Heart right ventricle (tissue), 16 donors: ENCODE results near the gene XPNPEP1. TPM values are rescaled to one million over a fixed set of nuclear protein-coding genes. Genes with fewer than 3 reads are reported as not detected.
"Not testable (repeated sequence)": the region's sequence is repeated elsewhere in the genome, so short reads cannot be mapped to it uniquely, and the experiment has no call there.

Source experiments
- ATAC-seq, 8 donors: fragments of 200-7000 bp; cut with Tn5 transposase; one replicate each; pipeline ENCODE4 v1.9.1; 2020; ENCODE audit warnings: mild to moderate bottlenecking in 8 of 8, moderate library complexity in 8 of 8, moderate number of reproducible peaks in 1 of 8
- DNase-seq, 2 donors: peaks; one replicate each; pipeline ENCODE4 v3.0.0-alpha.2; 2020
- H3K27ac ChIP-seq, 10 donors: fragments of 200-600 bp; sonication (generic) in 2 of 10; one replicate each; pipeline versions ENCODE4 v1.5.0 to v1.8.0; 2020 to 2022; ENCODE audit warnings: mild to moderate bottlenecking in 3 of 10
- H3K27me3 ChIP-seq, 7 donors: fragments of 200-600 bp; one replicate each; pipeline ENCODE4 v1.8.0; 2021 to 2022; ENCODE audit warnings: mild to moderate bottlenecking in 2 of 7
- H3K36me3 ChIP-seq, 9 donors: fragments of 200-600 bp; sonication (generic) in 1 of 9; one replicate each; pipeline versions ENCODE4 v1.5.0 to v1.8.0; 2020 to 2022; ENCODE audit warnings: mild to moderate bottlenecking in 2 of 9
- H3K4me1 ChIP-seq, 9 donors: fragments of 200-600 bp; sonication (generic) in 1 of 9; one replicate each; pipeline versions ENCODE4 v1.5.0 to v1.8.0; 2020 to 2022; ENCODE audit warnings: mild to moderate bottlenecking in 4 of 9
- H3K4me3 ChIP-seq, 10 donors: fragments of 200-600 bp; sonication (generic) in 2 of 10; one replicate each; pipeline versions ENCODE4 v1.5.0 to v1.8.0; 2020 to 2022; ENCODE audit warnings: mild to moderate bottlenecking in 7 of 10, moderate library complexity in 2 of 10
- H3K9me3 ChIP-seq, 11 donors: fragments of 200-600 bp in 10 of 11; sonication (generic) in 2 of 11; one replicate each; pipeline versions ENCODE4 v1.5.0 to v1.8.0; 2013 to 2022; ENCODE audit warnings: mild to moderate bottlenecking in 2 of 11, control low read depth in 1 of 11, moderate library complexity in 1 of 11
- WGBS, 2 donors: extraction: QIAGEN DNeasy Blood & Tissue Kit; methylation state at CpG; one replicate each; pipeline ENCODE4 v1.1.7; 2013; ENCODE audit warnings: inconsistent platforms in 1 of 2; 5-methylcytosine and 5-hydroxymethylcytosine counted together
- intact Hi-C, 10 donors: fragments of 100-400 bp; cut with DNase I; formaldehyde crosslinking; loops; one replicate each; pipeline versions ENCODE4 v1.11.1 to v1.14.2; 2022
- polyA plus RNA-seq, 2 donors: library from polyadenylated mRNA; stranded (reverse); fragments of 200-250 nt; gene quantifications; one replicate each; pipeline ENCODE4 v1.2.3, GENCODE V29; 2013
- total RNA-seq, 10 donors: library from RNA; stranded (reverse); fragmentation: NEBNext Ultra II Directional in 3 of 10; extraction: Animal tissue kit (Norgen Biotek cat#: 25700) in 3 of 10; gene quantifications; one replicate each; pipeline versions ENCODE4 v1.2.1 to v1.2.4, GENCODE V29; 2021 to 2023
- TF ChIP-seq, protein P1 (sequence below), 9 donors: fragments of 200-600 bp; sonication (generic) in 2 of 9; IDR thresholded peaks; one replicate each; pipeline versions ENCODE4 v1.5.0 to v1.8.0; 2021 to 2022; ENCODE audit warnings: antibody characterized with exemption in 9 of 9, mild to moderate bottlenecking in 5 of 9, moderate library complexity in 1 of 9
- donor health status: Arrhythmogenic right ventricular cardiomyopathy.
- donor health status: ischemic (EF 13 %, LVEDD 7.1; RV severe dilation, severe dysfunction).
- donor health status: healthy with polysubstance abuse.
- donor health status: DM: no; HTN: yes; CAD: no.
- donor health status: DM: no; HTN: no; CAD: no.
- donor health status: ischemic (EF 25% LVEDD 6.9; RV normal size, moderate dysfunction).
- donor health status: ischemic (EF 25% LVEDD 5.7; RV mildly dilated, moderate dysfunction).
- donor health status: healthy.
- donor health status: DM: yes; HTN: yes; CAD: no.
- donor health status: Ischemic cardiomyopathy.
- donor health status: ischemic (EF 35%, LVEDD 5.7; RV mildly dilated, moderate dysfunction).
- donor health status: nonischemic (EF 11% LVEDD 7.7; RV severe dilation, severe dysfunction).
- donor health status: DM: yes; HTN: yes; CAD: no.
- donor health status: PGD.
- donor health status: ischemic (EF 29% LVEDD 5.4; RV normal size, mild dysfunction).
- donor health status: nonischemic (EF 23%, LVEDD 6.1; RV moderate dilation, normal function).

The XPNPEP1 gene
- total and polyA plus RNA-seq, 12 donors: 15.9 to 51.6 (median 42.4) TPM

DNA sequence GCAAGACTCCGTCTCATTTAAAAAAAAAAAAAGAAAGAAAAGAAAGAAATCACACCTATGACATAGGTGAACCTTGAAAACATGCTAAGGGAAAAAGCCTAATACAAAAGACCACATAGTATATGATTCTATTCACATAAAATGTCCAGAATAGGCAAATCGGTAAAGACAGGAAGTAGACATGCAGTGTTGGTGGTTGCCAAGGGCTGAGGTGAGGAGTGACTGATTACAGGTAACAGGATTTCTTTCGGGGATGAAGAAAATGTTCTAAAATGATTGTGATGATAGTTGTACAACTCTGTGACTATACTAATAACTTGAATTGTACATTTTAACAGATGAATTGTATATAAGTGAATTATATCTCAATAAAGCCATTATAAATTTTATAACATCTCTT, 3.3 kb downstream of the XPNPEP1 start:
- intact Hi-C loops: loop anchor here in 5 of 10 donors (5.0 to 10.0 kb wide), 2 partner anchors 33 to 85 kb away; partner anchors contain the start of gene ADD3 (in 4 of the 5)
- H3K36me3 ChIP-seq: no peaks in the 10 kb centered on the region
- ATAC-seq (no peak), DNase-seq (no peak)
- H3K27ac ChIP-seq: no peak overlapping the region
- H3K27me3 ChIP-seq: no peaks in the 10 kb centered on the region
- H3K4me3 ChIP-seq: no peak overlapping the region
- no peaks in the 10 kb centered on the region for H3K9me3 ChIP-seq
- TF ChIP-seq, protein P1, sequence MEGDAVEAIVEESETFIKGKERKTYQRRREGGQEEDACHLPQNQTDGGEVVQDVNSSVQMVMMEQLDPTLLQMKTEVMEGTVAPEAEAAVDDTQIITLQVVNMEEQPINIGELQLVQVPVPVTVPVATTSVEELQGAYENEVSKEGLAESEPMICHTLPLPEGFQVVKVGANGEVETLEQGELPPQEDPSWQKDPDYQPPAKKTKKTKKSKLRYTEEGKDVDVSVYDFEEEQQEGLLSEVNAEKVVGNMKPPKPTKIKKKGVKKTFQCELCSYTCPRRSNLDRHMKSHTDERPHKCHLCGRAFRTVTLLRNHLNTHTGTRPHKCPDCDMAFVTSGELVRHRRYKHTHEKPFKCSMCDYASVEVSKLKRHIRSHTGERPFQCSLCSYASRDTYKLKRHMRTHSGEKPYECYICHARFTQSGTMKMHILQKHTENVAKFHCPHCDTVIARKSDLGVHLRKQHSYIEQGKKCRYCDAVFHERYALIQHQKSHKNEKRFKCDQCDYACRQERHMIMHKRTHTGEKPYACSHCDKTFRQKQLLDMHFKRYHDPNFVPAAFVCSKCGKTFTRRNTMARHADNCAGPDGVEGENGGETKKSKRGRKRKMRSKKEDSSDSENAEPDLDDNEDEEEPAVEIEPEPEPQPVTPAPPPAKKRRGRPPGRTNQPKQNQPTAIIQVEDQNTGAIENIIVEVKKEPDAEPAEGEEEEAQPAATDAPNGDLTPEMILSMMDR (IDR thresholded peaks at IDR 0.05): no peak
- WGBS, 2 donors: 82 to 86% methylated on average over 3 of the region's 3 CpGs
- H3K4me1 ChIP-seq: peaks cover 3 to 72% (median 31%) of the 10 kb centered on the region in 9 donors

GRCh38 chr10:109919220-109919619, 4.1 kb downstream of the XPNPEP1 start:
- TF ChIP-seq, protein P1 (IDR thresholded peaks at IDR 0.05): no peak
- Histone ChIP-seq H3K36me3 (peaks cover 0 to 6% (median 0%) of the 10 kb centered on the region in 9 donors), H3K4me1 (peaks cover 3 to 79% (median 31%) of the 10 kb centered on the region in 9 donors), H3K27me3 (no peaks in the 10 kb centered on the region), H3K27ac (no peak overlapping the region), H3K9me3 (no peaks in the 10 kb centered on the region), H3K4me3 (no peak overlapping the region)
- 96 to 97% methylated on average over 2 of the region's 2 CpGs for WGBS, 2 donors
- ATAC-seq (no peak), DNase-seq (no peak)
- intact Hi-C loops: loop anchor here in 1 of 10 donors (5.0 kb wide), 1 partner anchor 43 kb away; no protein-coding TSS in a partner anchor

DNA sequence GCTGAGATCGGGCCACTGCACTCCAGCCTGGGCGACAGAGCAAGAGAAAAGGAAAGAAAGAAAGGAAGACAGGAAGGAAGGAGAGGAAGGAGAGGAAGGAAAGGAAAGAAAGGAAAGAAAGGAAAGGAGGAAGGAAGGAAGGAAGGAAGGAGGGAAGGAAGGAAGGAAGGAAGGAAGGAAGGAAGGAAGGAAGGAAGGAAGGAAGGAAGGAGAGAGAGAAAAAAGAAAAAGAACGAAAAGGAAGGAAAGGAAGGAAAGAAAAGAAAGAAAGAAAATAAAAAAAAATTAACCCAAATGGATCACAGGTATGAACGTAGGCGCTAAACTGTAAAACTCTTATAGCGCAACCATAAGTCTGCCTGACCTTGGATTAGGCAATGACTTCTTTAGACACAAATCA, 4.6 kb downstream of the XPNPEP1 start:
- not testable (repeated sequence) for H3K27me3 ChIP-seq, H3K27ac ChIP-seq, DNase-seq, ATAC-seq, H3K9me3 ChIP-seq, H3K4me3 ChIP-seq
- peaks cover 3 to 79% (median 31%) of the 10 kb centered on the region in 9 donors for H3K4me1 ChIP-seq
- intact Hi-C loops: loop anchor here in 1 of 10 donors (5.0 kb wide), 1 partner anchor 44 kb away; no protein-coding TSS in a partner anchor
- peaks cover 0 to 11% (median 0%) of the 10 kb centered on the region in 9 donors for H3K36me3 ChIP-seq
- 90 to 91% methylated on average over 6 of the region's 6 CpGs for WGBS, 2 donors

DNA sequence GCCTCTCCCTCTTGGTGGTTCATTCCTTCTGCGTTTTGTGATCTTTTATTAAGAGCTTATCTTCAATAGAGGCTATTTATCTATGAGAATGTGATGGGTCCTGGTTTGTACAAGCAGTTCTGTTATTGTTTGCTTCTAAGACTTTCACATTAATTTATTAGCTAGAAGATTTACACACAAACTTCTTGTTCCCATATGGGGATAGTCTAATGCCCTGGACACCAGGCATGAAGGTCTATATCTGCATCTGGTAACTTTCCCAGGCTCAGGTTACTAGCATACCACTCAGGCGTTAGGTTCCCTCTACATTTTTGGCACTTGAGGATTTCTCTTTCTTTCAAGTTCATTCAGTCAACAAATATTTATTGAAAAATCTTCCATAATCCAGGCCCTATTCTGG, 7.7 kb downstream of the XPNPEP1 start:
- H3K27me3 ChIP-seq: no peaks in the 10 kb centered on the region
- intact Hi-C loops: loop anchor here in 1 of 10 donors (5.0 kb wide), 1 partner anchor 47 kb away; no protein-coding TSS in a partner anchor
- peaks cover 0 to 37% (median 0%) of the 10 kb centered on the region in 9 donors for H3K36me3 ChIP-seq
- H3K27ac ChIP-seq: peak overlapping the region in 2 of 10 donors; percentile 33 to 57
- peaks cover 0 to 78% (median 12%) of the 10 kb centered on the region in 9 donors for H3K4me1 ChIP-seq
- H3K9me3 ChIP-seq: no peaks in the 10 kb centered on the region
- TF ChIP-seq, protein P1 (IDR thresholded peaks at IDR 0.05): no peak
- no peak for ATAC-seq
- H3K4me3 ChIP-seq: no peak overlapping the region
- DNase-seq: no peak
- WGBS, 2 donors: 74 to 76% methylated on average over 2 of the region's 2 CpGs

- peak overlapping the region in 1 of 10 donors; percentile 57 for H3K27ac ChIP-seq
- TF ChIP-seq, protein P1 (IDR thresholded peaks at IDR 0.05): no peak
- ATAC-seq (no peak), DNase-seq (no peak)
- intact Hi-C loops: loop anchor here in 1 of 10 donors (5.0 kb wide), 1 partner anchor 47 kb away; no protein-coding TSS in a partner anchor
- H3K4me3 ChIP-seq: no peak overlapping the region
- peaks cover 0 to 78% (median 12%) of the 10 kb centered on the region in 9 donors for H3K4me1 ChIP-seq
- peaks cover 0 to 43% (median 0%) of the 10 kb centered on the region in 9 donors for H3K36me3 ChIP-seq
- H3K27me3 ChIP-seq: no peaks in the 10 kb centered on the region
- no peaks in the 10 kb centered on the region for H3K9me3 ChIP-seq
- 63 to 77% methylated on average over 3 of the region's 3 CpGs for WGBS, 2 donors
Measured at GRCh38 chr10:109914966-109915365, 8.3 kb downstream of the XPNPEP1 start.
